GM18498 (cell line): ENCODE measurements around the gene SLC11A2.
"Not testable (repeated sequence)": the region's sequence is repeated elsewhere in the genome, so short reads cannot be mapped to it uniquely, and the experiment has no call there.

ENCODE experiments used
- ATAC-seq: cut with Tn5 transposase; IDR thresholded peaks from one replicate; pipeline ENCODE4 v1.9.1; 2021; ENCODE audit warnings: mild to moderate bottlenecking, moderate library complexity; ENCODE audit not compliant: unreplicated experiment

The SLC11A2 gene

DNA sequence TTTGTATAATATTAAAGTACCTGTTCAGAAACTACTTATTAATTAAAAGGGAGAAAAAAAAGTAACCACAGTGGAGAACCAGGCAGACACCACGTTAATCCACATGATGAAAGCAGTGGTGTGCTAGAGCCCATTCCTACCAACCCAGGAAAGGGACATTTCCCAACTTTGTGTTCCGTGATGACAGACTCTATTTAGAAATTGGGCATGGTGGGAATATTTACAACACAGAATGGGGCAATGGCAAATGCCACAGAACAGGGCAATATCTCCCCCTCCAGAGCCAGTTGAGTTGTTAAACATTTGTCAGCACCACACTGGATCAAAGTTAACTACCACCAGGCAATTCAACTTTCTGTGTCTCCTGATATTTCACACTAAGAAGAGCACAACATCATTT, 75.1 kb downstream of the SLC11A2 start:
- ATAC-seq = no peak

DNA sequence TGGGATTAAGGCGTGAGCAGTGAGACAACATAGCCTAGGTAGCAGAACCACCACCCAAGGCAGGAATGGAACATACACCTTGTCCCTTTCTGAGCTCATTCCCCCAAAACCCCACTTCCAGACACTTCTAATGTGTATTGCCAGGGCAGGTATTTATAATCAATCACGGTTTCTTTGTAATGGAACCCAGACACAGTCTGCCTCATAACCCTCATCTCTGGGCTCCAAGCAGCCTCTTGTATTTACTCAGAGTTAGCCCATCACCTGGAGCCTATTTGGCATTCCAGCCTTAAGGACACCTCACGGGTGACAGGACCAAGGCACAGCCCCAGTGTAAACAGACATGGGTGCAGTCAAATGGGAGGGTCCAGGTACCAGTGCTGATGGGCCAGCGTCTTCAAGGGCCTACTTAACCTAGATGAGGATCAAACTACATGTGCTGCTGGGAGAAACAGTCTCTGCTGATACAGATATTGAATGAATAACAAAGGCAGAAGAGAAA, 76.3 kb downstream of the SLC11A2 start:
- ATAC-seq = no peak

DNA sequence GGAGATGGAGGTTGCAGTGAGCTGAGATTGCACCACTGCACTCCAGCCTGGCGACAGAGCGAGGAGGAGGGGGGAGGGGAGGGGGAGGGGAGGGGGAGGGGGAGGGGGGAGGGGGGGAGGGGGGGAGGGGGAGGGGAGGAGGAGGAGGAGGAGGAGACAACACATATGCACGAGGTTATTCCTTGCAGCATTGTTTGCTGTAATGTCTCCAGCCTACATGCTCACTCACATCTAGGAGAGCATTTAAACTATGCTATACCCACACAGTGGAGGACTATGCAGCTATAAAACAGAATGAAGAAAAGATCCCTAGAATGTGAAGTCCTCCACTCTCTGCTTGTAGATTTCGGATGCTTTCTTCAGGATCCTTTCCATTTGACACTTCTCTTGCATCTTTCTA, 77.4 kb downstream of the SLC11A2 start:
- ATAC-seq = no peak

DNA sequence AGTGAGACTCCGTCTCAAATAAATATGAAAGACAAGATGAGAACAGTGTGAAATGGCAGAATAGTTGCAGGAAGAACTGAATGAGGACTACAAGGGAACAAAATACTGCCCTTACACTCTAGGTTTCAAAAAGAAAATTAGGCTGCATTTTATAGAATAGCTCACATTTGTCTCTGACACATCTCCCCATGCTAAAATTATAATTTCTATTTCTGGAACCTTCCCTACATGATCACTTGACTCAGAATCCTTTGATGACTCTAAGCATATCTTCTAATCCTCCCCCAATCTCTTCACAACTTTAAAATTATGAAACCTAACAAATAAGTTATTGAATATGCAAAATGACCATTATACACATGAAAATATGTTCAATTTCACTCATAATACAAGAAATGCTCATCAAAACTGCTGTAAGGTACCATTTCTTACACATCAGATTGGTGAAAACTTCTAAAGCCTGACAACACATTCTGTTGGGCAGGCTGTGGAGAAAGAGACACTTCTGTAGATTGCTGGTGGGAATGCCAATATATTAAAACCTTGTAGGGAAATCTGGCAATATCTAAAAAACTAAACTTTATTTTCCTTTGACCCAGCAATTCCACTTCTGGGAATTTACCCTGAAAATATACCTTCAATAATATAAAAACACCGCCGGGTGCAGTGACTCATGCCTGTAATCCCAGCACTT, 78.1 kb downstream of the SLC11A2 start:
- ATAC-seq = no peak

DNA sequence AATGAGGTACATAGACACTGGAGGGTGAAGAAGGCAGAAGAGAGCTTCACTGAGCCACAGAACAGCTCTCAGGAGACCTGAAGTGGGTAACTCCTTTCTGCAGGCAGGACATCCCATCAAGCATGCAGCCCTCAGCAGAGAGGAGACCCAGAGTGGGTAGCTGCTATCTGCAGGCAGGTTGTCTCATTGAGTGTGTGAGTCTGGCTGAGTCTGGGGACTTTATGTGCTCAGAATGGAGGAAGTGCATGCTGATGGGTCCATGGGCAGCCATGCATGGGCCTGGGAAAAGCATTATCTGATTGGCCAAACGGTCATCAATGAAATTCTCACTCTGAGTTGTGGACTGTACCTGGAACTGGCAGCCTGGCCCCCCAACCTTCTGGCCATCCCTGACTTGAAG, 88.5 kb downstream of the SLC11A2 start:
- no peak for ATAC-seq

DNA sequence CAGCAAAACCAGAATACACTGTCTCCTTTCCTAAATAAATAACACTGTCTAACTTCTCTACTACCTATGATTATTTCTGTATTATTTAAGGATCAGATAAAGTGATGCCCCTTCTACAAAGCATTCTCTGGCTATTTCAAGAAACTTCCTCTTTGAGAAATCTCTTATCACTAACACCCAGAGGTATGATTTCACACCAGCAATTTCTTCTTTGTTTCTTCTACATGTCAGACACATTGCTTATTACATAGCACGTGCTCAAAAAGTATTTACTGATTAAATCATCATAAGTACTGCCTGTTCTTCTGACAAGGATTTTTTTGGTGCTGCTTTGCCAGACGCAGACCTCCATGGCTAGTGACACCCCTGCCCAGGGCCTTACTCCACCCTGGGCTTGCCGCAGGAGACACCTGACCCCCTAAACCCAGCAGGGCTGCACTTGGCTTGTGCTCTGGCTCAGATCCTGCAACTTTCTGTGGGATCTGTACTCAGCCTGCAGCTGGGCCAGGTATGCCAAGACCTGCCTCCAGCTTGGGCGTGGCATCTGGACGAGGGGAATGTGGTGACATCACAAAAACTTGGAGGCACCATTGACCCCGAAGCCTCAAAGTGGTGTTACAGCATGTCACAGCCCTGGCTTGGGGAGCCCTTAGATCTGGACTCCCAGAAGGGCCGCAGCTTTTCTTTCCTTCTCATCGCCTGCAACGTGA, 89.2 kb downstream of the SLC11A2 start:
- ATAC-seq = no peak

DNA sequence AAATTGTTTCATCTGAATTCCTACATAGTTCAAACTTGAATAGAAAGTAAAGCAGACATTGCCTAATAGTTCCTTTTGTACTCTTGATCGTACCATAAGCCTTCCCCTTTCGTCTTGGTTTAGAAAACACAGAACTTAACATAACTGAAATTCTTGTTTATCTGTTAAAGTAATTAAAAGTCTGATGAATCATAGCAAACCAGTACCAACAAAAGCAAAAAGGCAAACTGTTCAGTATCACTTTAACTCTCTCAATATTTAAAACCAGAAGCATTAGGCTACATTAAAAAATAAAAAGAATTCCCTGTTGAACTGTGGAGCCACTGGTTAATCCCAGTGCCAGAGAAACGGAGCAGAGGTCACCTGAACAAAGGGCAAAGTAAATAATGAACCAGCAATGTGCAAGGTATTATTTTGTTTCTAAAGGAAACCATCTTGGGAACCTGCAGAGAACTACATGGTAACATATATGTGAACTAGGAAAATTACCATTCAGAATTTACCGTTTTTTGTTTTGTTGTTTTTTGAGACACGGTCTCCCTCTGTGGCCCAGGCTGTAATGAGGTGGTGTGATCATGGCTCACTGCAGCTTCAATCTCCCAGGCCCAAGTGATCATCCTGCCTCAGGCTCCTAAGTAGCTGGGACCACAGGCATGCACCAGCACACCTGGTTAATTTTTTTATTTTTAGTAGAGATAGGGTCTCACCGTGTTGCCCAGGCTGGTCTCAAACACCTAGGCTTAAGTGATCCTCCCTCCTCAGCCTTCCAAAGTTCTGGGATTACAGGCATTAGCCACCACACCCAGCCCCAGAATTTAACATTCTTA, 91.0 kb downstream of the SLC11A2 start:
- no peak for ATAC-seq

DNA sequence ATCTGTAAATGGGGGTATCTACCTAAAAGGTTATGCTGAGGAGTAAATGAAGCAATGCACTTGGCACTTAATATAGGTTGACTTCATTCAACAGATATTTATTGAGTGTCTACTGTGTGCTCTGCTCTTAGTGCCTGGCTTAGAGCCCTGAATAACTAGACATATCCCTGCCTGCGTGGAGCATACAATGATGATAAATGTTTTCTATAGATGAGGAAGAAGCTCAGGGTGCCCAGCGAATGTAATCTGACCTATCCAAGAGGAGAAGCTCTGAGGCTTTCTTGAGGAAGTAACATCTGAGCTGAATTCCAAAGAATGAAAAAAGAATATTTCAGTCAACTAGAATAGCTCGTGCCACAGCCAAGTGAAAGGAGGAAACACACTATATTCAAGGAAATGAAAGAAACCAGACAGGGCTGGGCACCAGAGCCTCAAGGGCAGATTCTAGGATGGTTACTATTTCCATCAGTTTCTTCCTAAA, 91.8 kb downstream of the SLC11A2 start:
- no peak for ATAC-seq

DNA sequence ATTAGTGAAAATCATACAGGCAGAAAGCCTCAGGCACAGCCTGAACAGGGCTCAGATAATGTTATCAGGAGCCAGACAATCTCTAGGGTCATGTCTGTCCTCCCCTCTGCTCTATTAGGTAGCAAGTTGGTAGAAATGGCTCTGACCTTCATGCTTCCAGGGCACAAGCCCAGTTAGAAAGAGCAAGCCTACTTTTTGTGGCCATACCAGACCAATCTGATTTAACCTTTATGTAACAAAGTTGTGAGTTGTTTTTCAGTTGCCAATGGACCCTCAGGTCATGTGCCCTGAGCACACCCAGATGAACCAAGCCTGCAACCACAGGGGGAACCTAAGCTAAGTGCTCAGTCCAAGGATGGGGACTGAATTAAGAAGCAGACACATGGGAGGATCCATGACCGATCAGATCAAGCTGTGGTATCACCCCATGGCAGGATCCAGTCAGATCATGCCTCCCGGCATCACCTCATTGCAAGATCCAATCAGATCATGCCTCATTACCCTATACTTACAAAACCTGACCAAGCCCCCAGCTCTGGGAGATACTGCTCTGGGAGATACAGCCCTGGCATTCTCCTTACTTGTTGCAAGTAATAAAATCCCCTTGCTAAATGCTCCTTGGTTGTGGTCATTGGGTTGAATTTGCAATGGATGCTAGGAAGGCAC, 92.6 kb downstream of the SLC11A2 start:
- no peak for ATAC-seq

DNA sequence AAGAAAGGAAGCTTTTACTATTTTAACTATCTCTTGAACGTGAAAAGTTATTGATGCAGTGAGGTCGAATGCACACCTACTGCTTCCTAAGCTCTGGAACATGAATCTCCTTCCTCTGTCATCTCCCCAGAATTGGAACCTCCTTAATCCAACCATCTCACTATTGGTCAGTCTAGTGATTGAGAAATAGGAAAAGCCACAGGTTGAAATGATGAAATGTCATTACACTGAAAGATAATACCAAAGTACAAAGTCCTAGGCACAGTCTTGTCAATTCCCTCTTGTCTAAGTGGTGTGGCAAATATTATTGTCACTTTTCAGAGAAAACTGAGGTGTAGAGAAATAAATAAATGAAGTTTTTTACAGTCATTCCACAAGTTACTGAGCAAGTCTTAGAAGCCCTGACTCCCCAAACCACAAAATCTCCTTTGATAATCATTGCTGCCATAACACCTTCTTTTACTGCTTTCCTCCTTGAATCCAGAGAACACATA, 93.3 kb downstream of the SLC11A2 start:
- ATAC-seq = no peak

DNA sequence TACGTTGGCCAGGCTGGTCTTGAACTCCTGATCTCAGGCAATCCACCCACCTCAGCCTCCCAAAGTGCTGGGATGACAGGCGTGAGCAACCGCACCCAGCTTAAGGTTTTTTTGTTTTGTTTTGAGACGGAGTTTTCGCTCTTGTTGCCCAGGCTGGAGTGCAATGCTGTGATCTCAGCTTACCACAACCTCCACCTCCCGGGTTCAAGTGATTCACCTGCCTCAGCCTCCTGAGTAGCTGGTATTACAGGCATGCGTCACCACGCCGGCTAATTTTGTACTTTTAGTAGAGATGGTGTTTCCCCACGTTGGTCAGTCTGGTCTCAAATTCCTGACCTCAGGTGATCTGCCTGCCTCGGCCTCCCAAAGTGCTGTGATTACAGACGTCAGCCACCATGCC, 95.7 kb downstream of the SLC11A2 start:
- ATAC-seq = not testable (repeated sequence)

DNA sequence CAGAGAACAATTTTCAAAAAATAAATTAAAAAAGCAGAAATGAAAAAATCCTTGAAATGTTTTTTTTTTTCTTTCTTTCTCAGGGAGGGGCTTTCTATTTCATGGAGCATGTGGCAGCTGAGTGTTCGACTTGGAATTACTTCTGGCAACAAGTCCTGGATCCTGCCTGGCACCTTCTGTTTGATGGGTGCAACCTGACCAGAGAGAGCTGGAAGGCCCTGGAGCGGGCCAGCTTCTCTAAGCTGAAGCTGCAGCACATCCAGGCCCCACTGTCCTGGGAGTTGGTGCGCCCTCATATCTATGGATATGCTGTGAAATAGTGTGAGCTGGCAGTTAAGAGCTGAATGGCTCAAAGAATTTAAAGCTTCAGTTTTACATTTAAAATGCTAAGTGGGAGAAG, 96.4 kb downstream of the SLC11A2 start:
- ATAC-seq = no peak
